Fibroblast of skin of scalp (primary cell): ENCODE data around the gene CUX1.

Source experiments
- DNase-seq: peaks from one replicate; pipeline ENCODE4 v3.0.0-alpha.2; 2013

The CUX1 gene

GRCh38 chr7:102254521-102254920, 437.1 kb downstream of the CUX1 start:
- no peak for DNase-seq

DNA sequence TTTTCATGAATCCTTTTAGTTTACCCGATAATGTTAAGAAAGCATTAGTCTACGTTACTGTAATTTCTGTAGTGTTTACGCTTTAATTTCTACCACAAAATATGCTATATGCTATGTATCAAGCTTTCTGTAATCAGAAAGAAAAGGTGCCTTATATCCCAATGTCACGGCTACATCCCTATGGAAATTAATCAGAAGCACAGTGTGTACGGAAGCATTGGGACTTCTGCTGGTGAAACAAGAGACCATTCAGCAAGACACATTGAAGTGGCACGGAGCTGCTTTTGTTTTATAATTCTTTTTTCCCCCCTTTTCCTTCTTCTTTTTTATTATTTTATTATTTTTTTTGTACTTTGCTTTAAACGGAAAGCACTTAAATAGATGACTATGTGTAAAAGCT, 438.1 kb downstream of the CUX1 start:
- DNase-seq, result no peak

DNA sequence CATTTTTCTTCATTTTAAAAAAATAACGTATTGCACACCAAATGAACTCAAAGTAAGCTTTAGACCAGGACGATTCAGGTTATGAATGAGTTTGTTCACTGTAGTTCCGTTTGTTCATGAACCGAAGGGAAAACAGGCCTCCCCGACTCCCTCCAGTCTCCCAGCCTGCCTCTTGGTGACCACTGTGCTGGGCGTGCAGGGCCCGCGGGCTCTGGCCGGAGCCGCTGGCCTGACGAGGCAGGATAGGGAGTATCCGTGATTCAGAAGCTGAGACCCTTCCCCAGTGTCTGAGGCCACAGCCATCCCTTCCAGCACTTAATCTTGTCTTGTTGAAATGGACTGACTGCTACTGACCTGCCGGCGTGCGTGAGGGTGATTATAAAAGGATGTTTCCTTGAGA, 438.5 kb downstream of the CUX1 start:
- no peak for DNase-seq

- no peak for DNase-seq
These were observed 440.8 kb downstream of the CUX1 start for GRCh38 chr7:102258073-102258748.

- DNase-seq, result peak; percentile 18
These were observed 441.3 kb downstream of the CUX1 start for GRCh38 chr7:102258749-102259107.

- peak; percentile 24 for DNase-seq
These were observed 443.4 kb downstream of the CUX1 start for GRCh38 chr7:102260856-102261255.

DNA sequence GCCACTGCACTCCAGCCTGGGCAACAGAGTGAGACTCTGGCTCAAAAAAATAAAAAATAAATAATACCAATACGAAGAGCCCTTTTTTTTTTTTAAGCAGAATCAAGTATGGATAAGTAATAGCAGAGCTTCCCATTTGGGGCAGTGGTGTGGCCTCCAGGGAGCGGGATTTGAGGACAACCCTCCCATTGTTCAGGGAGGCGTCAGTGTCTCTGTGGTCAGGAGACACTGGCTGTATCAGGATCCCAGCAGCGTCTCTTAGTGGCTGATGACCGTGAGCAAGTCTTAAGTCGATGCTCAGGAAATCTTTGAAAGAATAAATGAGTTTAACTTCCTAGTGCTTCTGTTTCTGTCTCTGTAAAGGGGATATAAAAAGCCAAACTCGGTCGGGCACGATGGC, 444.0 kb downstream of the CUX1 start:
- no peak for DNase-seq

DNA sequence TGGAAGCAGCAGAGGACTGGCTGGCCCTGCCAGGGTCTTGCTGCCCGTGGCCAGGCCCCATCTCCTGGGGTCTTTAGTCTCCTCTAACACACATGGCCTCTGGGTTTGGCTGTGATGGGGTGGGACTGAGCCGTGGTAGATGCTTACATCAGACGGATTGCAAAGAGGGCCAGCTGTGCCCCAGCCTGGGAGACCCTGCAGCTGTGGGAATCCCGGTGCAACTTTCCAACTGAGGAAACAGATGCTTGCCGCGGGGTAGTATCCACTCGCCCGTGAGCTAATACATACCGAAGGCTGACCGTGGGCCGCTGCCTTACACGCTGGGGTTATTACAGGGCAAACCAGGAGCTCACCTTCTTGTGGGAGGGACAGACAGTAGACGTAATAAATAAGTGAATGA, 445.1 kb downstream of the CUX1 start:
- no peak for DNase-seq

DNA sequence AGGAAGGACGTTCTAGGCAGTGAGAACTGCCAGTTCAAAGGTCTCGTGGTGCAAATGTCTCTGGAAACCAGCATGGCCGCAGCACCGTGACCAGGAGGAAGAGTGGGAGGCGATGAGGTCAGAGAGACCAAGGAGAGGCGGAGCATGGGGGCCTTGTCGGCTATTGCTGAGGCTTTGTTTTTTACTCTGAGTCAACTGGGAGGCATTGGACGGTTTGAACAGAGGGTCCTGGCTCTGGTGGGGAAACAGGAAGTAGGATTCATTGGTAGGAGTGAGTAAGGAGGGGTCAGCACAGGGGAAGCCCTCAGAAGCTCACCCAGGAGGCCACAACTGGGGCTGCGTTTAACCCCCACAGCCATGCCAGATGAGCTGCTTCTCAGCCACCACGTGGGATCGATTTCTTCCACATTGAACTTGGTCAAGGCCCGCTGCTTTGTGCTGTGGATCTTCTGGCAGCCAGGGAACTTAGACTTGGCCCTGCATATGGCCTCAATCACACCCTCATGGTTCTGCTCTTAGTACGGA, 447.0 kb downstream of the CUX1 start:
- DNase-seq, result no peak

GRCh38 chr7:102266541-102266940, 449.1 kb downstream of the CUX1 start:
- DNase-seq, result no peak

DNA sequence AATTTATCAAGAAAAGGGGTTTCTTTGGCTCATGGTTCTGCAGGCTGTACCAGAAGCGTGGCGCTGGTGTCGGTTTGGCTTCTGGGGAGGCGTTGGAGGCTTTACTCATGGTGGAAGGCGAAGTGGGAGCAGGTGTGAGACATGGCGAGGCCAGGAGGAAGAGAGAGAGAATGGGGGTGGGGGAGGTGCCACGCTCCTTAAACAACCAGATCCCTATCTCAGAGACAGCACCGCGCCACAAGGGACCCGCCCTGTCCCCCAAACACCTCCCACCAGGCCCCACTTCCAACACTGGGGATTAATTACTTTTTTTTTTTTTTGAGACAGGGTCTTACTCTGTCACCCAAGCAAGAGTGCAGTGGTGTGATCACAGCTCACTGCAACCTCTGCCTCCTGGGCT, 451.2 kb downstream of the CUX1 start:
- DNase-seq, result no peak

DNA sequence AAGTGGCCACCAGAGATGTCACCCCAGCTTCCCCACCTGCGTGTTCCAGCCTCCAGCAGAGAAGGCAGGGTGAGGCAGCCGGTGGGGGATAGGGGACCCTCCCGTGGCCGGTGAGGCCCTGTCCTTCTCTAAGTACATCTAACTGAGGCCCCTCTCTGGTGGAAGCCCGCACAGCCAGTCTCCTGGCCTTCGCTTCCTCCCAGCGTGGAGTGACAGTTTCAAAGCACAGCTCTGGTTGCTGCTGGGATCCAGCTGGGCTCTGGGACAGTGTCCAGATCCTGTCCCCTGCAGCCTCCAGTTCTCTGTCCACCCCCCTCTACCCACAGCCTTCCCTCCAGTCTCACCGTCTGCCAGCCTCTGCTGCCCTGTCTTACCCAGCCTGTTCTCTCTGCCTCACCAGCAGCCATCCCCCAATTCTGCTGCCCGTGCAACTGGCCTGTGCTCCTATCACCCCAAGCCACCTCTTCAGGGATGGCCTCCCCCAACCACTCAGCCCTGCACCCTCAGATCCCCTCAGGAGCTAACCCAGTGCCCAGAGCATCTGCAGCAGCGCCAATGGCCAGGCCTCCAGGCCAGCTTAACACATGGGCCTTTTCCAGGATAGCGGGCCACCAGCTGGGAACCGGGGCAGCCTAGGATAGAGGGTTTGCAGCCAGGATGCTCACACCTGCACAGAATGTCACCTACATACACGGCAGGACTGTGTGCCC, 452.9 kb downstream of the CUX1 start:
- no peak for DNase-seq

DNA sequence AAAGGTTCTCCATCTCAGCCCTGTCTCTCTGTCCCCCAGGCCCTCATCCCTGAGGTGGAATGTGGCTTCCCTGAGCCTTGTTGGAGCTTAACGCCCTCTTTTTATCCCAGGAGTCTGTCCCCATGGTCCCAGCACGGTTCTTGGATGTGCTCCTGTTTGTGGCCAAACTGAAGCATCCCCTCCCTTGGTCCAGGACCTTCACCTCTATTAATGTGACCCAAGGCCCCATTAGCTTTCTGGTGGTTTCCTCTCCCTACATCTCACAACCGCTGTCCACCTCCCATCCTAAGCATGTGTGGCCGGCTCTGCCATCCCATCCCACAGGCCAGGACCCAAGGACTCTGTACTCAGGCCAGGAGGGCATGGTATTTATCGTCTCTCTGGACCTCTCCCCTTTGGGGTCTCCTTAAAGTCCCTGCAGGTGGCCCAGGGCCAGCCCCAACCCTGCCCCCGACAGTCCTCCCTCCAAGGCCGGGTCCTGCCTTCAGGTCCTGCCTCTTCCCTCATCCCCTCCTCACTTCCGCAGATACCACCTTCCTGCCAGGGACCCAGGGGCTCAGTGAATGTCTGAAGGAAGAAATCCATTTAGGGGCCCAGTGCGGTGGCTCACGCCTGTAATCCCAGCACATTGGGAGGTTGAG, 453.9 kb downstream of the CUX1 start:
- DNase-seq, result no peak

GRCh38 chr7:102272075-102272916, 454.9 kb downstream of the CUX1 start:
- peak; percentile 72 for DNase-seq

DNA sequence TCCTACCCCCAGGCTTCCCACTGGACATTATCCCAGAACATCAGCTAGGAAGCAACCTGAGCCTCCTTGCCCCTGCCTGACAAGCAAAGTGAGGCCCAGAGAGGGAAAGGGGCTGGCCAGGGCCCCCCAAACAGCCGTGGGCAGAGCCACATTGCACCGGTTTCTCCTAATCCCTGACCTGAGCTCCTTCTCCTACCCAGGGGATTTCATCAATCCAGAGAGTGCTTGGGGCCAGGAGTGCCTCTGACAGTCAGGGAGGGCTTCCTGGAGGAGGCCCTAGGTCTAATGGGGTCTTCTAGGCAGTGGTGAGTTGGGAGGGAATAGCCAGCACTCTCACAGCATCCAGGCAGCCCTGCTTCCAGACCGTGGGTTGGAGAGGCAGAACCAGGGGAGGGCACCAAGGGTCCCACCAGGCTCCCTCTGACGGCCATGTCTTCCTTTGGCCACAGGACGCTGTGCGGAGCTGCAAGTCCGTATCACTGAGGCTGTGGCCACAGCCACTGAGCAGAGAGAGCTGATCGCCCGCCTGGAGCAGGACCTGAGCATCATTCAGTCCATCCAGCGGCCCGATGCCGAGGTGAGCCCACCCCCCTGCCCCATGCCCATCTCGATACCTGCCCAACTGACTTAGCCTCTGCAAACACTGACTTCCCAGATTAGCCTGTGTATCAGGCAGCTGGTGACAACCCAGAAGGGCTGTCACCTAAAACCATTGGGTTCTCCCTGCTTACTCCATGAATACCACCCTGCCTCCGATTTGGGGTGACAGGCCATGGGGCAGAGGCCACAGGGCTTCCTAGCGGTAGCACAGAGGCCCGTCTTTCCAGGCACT, 455.7 kb downstream of the CUX1 start:
- DNase-seq, result no peak

- peak; percentile 25 for DNase-seq
These were observed 456.6 kb downstream of the CUX1 start for GRCh38 chr7:102273749-102274712.

GRCh38 chr7:102275123-102275703, 457.8 kb downstream of the CUX1 start:
- DNase-seq, result no peak

- DNase-seq, result no peak
These were observed 460.5 kb downstream of the CUX1 start for GRCh38 chr7:102277901-102278300.

GRCh38 chr7:102279537-102280400, 462.3 kb downstream of the CUX1 start:
- peak; percentile 70 for DNase-seq
